NCI-H1930 (cell line): ENCODE data around the gene GSX2.
"Not testable (repeated sequence)": the region's sequence is repeated elsewhere in the genome, so short reads cannot be mapped to it uniquely, and the experiment has no call there.

Source experiments
- DNase-seq, 2 experiments: peaks; one replicate each; lab custom pipeline; 2025; lab: John Stamatoyannopoulos, UW

GSX2 gene

DNA sequence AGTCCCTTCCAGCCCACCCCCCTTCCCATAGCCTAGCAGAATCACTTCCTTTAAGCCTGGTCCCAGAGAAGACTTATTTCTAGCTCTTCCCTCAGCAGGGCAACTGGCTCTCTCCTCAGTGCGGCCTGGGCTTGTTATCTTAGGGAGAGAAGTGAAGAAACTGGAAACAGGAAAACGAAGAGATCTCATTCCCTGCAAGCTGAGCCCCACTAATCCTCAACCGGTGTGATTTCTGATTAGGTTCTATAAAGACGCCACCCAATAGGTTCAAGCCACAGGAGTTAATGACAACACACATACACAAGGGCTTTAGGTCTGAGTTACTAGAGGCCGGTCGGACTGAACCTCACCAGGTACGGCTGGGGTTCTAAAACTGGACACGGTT, 3.2 kb downstream of the GSX2 start:
- DNase-seq, result no peak

GRCh38 chr4:54104907-54105306, 4.9 kb downstream of the GSX2 start:
- no peak for DNase-seq

GRCh38 chr4:54107951-54108748, 8.2 kb downstream of the GSX2 start:
- no peak for DNase-seq

DNA sequence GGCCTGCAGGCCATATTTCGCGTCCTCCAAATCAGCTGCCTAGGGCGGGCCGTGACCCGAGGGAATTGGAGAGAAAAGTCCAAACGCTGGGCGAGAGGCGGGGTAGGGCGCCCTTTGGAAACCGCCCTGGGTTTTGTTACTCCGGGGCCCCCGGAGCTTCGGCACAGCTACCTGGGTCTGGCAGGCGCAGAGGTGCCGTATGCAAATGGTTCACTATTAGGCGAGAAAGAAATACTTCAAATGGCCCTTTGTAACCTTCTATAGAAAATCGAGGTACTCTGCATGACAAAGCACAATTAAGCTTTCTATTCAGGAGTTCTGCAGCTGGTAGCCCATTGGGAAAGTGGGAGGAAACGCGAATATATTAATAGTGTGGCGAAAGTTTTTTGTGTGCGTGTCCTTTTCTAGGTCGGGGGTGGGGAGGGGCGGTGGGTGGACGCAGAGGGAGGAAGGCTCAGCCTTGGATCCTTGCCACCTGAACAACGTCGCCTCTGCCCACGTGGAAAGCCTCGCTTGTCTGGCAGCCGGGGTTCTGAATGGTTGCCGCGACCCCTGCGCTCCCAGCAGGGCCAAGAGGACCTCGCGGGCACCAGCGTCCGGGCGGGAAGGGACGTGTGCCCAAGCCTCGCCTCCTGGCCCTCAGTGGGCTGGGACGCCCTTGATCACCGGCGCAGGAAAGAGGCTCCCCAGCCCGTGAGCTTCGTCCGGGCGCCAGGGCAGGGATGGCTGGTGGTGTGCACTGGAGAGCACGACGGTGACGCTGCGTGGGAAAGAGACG, 9.5 kb downstream of the GSX2 start:
- no peak for DNase-seq

DNA sequence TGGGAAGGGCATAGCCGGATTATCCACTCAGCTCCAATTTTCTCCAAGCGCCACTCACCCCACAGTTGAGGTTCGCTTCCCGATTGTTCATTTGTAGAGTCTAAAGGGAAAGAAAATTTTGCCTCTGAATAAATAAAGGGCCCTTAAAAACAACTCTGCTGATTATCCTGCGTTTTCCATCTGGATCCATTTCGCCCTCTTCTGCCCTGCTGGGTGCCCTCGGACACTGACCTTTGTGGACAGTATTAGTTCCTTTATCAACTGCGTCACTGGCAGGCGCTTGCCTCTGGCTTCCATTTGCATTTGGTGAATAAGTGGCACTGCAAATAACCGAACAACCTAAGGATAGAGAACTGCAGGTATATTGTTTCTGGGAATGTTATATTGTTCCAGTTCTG, 10.1 kb downstream of the GSX2 start:
- no peak for DNase-seq

DNA sequence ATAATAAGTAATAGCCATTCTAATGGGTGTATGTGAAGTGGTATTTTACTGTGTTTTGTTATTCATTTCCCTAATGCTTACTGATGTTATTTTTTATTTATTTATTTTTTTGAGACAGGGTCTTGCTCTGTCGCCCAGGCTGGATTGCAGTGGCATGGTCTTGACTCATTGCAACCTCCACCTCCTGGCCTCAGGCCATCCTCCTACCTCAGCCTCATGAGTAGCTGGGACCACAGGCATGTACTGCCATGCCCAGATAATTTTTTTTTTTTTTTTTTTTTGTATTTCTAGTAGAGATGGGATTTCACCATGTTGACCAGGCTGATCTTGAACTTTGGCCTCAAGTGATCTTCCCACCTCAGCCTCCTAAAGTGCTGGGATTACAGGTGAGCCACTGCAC, 13.2 kb downstream of the GSX2 start:
- not testable (repeated sequence) for DNase-seq

DNA sequence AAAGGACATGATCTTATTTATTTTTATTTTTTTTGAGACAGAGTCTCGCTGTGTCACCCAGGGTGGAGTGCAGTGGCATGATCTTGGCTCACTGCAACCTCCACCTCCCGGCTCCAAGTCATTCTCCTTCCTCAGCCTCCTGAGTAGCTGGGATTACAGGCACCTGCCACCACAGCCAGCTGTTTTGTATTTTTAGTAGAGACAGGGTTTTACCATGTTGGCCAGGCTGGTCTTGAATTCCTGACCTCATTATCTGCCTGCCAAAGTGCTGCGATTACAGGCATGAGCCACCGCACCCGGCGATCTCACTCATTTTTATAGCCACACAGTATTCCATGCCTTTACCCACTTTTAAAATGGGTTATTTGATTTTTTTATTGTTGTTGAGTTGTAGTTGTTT, 16.3 kb downstream of the GSX2 start:
- DNase-seq, result not testable (repeated sequence)

DNA sequence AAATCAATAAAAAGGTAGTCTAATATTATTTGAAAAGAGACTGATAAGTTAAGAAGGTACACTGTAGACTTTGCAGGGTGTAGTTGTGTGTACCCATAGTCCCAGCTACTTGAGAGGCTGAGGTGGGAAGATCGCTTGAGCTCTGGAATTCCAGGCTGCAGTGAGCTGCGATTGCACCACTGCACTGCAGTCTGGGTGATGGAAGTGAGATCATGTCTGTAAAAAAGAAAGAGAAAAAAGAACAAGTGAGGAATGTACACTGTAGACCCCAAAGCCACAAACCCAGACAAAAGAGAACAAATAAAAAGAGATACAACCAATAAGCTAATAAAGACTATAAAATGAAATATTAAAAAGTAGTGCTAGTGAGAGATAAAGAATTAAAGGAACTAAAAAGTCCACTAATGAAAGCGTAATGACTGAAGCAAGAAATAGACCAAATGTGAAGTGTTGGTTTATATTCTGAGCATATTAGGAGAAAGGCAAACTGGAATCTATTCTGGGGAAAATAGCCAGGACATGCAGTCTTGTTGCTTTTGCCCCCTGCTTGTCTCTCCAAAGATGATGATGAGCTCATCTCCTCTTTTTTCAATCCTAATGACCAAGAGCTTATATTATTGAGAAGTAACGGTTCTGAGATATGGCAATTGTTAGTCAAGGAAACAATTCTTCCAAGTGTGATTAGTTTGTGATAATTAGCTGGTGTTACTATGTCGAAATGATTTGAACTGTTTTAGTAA, 19.1 kb downstream of the GSX2 start:
- DNase-seq, result no peak

DNA sequence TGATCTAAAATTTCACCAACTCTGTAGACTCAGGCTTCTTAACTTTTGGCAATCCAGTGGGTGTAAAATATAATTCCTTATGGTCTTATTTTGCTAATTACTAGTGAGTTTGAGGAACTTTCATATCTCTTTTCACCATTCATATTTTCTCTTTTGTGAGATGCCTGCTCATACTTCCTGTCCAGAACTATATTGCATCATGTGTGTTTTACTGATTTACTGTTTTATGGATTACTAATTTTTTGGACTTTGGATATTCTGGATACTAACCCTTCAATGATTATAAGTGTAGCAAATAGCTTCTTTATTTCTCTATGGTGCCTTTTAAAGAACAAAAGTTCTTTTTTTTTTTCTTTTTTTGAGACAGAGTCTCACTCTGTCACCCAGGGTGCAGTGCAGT, 20.6 kb downstream of the GSX2 start:
- no peak for DNase-seq

GRCh38 chr4:54127660-54128059, 27.7 kb downstream of the GSX2 start:
- no peak for DNase-seq

DNA sequence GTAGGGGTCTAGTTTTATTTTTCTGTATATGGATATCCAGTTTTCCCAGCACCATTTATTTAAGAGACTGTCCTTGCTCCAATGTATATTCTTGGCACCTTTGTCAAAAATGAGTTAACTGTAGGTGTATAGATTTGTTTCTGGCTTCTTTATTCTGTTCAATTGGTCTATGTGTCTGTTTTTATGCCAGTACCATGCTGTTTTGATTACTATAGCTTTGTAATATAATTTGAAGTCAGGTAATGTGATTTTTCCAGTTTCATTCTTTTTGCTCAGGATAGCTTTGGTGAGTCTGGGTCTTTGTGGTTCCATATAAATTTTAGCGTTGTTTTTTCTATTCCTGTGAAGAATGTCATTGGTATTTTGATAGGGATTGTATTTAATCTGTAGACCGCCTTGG, 28.7 kb downstream of the GSX2 start:
- DNase-seq, result not testable (repeated sequence)

- DNase-seq, result no peak
Observed at GRCh38 chr4:54139332-54139731, 39.4 kb downstream of the GSX2 start.

DNA sequence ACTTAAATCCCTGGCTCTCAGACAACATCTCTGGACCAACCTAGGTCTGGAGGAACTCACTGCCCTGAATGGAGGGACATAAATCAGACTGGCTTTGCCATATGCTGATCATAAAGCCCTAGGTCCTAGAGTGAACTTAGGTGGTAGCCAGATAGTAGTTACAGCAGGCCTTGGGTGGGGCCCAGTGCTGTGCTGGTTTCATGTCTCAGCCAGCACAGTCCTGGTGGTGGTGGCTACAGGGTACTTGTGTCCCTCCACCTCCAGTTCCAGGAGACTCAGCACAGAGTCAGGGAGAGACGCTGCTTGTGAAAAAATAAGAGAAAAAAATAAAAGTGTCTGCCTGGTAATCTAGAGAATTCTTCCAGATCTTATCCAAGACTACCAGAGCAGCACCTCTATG, 40.3 kb downstream of the GSX2 start:
- no peak for DNase-seq

DNA sequence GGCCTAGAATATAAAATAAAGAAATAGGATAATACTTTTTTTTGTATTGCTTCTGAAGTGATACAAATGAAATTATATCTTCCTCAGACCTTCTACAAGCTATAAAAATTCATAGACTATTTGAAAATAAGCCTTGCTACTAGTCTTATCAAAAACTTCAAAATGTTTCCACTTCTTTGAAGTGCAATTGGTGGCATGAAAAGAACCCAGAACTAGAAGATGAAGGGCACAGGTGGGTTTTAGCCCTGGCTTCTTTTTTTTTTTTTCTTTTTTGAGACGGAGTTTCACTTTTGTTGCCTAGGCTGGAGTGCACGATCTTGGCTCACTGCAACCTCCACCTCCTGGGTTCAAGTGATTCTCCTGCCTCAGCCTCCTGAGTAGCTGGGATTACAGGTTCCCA, 44.2 kb downstream of the GSX2 start:
- DNase-seq, result no peak

GRCh38 chr4:54144661-54145171, 44.8 kb downstream of the GSX2 start:
- DNase-seq, result no peak

- no peak for DNase-seq
Observed at GRCh38 chr4:54146139-54146538, 46.2 kb downstream of the GSX2 start.

GRCh38 chr4:54149323-54149722, 49.4 kb downstream of the GSX2 start:
- no peak for DNase-seq
